SU-DHL-6 (cell line): ENCODE measurements around the gene PARD6A.

Experiments
- CTCF ChIP-seq: fragments of 200-600 bp; sonication (generic); IDR thresholded peaks from one replicate; pipeline ENCODE4 v1.5.1; 2017; ENCODE audit warnings: antibody characterized with exemption, mild to moderate bottlenecking, low read length, moderate library complexity; ENCODE audit not compliant: insufficient read depth, poor library complexity, severe bottlenecking
- EZH2phosphoT487 ChIP-seq: fragments of 200-600 bp; sonication (generic), shearing (Covaris generic); conservative IDR thresholded peaks from 2 replicates; pipeline ENCODE4 v1.6.1; 2018; ENCODE audit warnings: mild to moderate bottlenecking, antibody characterized with exemption, low read length, moderate library complexity, mixed read lengths

DNA sequence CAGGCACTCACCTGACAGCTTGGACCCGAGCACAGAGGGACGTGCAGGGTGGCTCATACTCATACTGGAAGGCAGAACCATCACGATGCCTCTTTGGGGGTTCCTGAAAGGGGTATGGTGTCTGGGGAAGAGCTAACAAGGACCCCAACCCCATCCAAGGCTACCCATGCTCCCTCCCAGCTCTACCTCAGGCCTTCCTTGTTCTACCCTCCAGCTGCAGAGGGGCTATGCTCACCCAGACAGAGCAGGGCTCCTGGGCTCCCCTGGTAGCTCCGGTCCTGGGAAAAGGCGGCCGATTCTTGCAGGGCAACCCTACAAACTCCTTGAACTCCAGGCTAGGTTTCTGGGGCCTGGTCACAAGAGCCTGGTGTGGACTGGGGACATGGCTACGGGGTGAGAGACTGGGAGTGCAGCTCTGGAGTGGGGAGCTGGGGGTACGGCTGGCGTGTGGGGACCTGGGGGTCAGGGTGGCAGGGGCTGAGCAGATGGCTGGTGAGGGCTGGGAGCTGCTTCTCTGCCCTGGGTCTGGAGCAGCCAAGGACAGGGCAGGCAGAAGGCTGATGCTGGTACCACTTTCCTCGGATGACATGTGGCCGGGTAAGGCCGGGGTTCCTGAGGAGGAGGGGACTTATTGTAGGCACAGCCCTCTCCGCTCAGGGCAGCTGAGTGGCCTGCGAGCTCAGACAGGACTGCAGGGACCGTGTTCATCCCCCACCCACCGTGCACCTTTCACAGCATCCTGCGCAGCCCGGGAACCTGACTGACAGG is 2.8 kb upstream of the PARD6A start:
- TF ChIP-seq CTCF, result no peak
- no peak for TF ChIP-seq EZH2phosphoT487
